ENCODE data around the gene ZNF273. TPM values are rescaled to one million over a fixed set of nuclear protein-coding genes. Genes with fewer than 3 reads are reported as not detected.

Gene ZNF273
- total RNA-seq, 4 donors from 2014 or later: 2.7 to 8.3 (median 3.4) TPM

- Histone ChIP-seq H3K36me3 (no peaks in the 10 kb centered on the region), H3K4me1 (peaks cover 0 to 36% (median 28%) of the 10 kb centered on the region in 4 donors), H3K9me3 (no peaks in the 10 kb centered on the region), H3K27me3 (peaks cover 0 to 9% (median 0%) of the 10 kb centered on the region in 4 donors), H3K27ac (replicated peaks in 1 of 4) (no peak overlapping the region), H3K4me3 (no peak overlapping the region)
- peak; percentile 64 for DNase-seq (ENCODE audit: extremely low spot score)
- 82% methylated on average over 9 of the region's 9 CpGs for WGBS
- TF ChIP-seq CTCF (IDR thresholded peaks at IDR 0.05) (no peak), POLR2AphosphoS5 (IDR thresholded peaks at IDR 0.05) (no peak)
- intact Hi-C loops (cut with DNase I): no loop called here
Measured at GRCh38 chr7:64879086-64879730, 23.9 kb upstream of the ZNF273 start.

- Histone ChIP-seq H3K36me3 (no peaks in the 10 kb centered on the region), H3K4me1 (peaks cover 0 to 36% (median 28%) of the 10 kb centered on the region in 4 donors), H3K27ac (replicated peaks in 1 of 4) (no peak overlapping the region), H3K4me3 (no peak overlapping the region), H3K9me3 (no peaks in the 10 kb centered on the region), H3K27me3 (peaks cover 0 to 3% (median 0%) of the 10 kb centered on the region in 4 donors)
- 99% methylated on average over 9 of the region's 17 CpGs for WGBS
- peak; percentile 64 for DNase-seq (ENCODE audit: extremely low spot score)
- TF ChIP-seq EP300 (IDR thresholded peaks at IDR 0.05) (no peak), POLR2AphosphoS5 (IDR thresholded peaks at IDR 0.05) (no peak), POLR2A (IDR thresholded peaks at IDR 0.05; ENCODE audit: low read depth) (no peak)
- intact Hi-C loops (cut with DNase I): loop anchor here (10.0 kb wide), 1 partner anchor 215 kb away; the partner anchor contains the start of gene ZNF107
Measured at GRCh38 chr7:64879800-64880199, 23.3 kb upstream of the ZNF273 start.

- Histone ChIP-seq H3K36me3 (no peaks in the 10 kb centered on the region), H3K9me3 (no peaks in the 10 kb centered on the region), H3K27me3 (no peaks in the 10 kb centered on the region), H3K4me3 (no peak overlapping the region), H3K27ac (replicated peaks in 1 of 4) (no peak overlapping the region), H3K4me1 (peaks cover 0 to 36% (median 28%) of the 10 kb centered on the region in 4 donors)
- 97% methylated on average over 38 of the region's 38 CpGs for WGBS
- DNase-seq (ENCODE audit: extremely low spot score): peak; percentile 62
- TF ChIP-seq EP300 (IDR thresholded peaks at IDR 0.05) (no peak), POLR2AphosphoS5 (IDR thresholded peaks at IDR 0.05) (no peak), POLR2A (IDR thresholded peaks at IDR 0.05; ENCODE audit: low read depth) (no peak), CTCF (IDR thresholded peaks at IDR 0.05) (no peak)
- intact Hi-C loops (cut with DNase I): loop anchor here (10.0 kb wide), 1 partner anchor 216 kb away; the partner anchor contains the start of gene ZNF107
Measured at GRCh38 chr7:64880322-64881297, 22.5 kb upstream of the ZNF273 start.

GRCh38 chr7:64881461-64882287, 21.4 kb upstream of the ZNF273 start:
- peak; percentile 64 for DNase-seq (ENCODE audit: extremely low spot score)
- Histone ChIP-seq H3K4me1 (peaks cover 0 to 36% (median 28%) of the 10 kb centered on the region in 4 donors), H3K4me3 (peak overlapping the region; percentile 63 to 67 (median 64)), H3K36me3 (no peaks in the 10 kb centered on the region), H3K27ac (replicated peaks in 1 of 4) (peak overlapping the region; percentile 57 to 74 (median 62)), H3K9me3 (no peaks in the 10 kb centered on the region), H3K27me3 (no peaks in the 10 kb centered on the region)
- intact Hi-C loops (cut with DNase I): loop anchor here (10.0 kb wide), 1 partner anchor 217 kb away; the partner anchor contains the start of gene ZNF107
- WGBS: 60% methylated on average over 21 of the region's 26 CpGs
- no peak for TF ChIP-seq EP300 (IDR thresholded peaks at IDR 0.05)
- TF ChIP-seq CTCF (IDR thresholded peaks at IDR 0.05): no peak
- no peak for TF ChIP-seq POLR2AphosphoS5 (IDR thresholded peaks at IDR 0.05)
- no peak for TF ChIP-seq POLR2A (IDR thresholded peaks at IDR 0.05; ENCODE audit: low read depth)
